ENCODE results near the gene STIP1. TPM values are rescaled to one million over a fixed set of nuclear protein-coding genes. Genes with fewer than 3 reads are reported as not detected.

Gene STIP1
- total RNA-seq, 1 experiment from 2014 or later, result 297 TPM

GRCh38 chr11:64210301-64211020 is 24.5 kb downstream of the STIP1 start:
- H3K36me3 ChIP-seq (ENCODE audit: control insufficient read depth, insufficient read depth, low read length), result no peaks in the 10 kb centered on the region; the same call in none of the 2 replicates
- ChIA-PET POLR2A (no interaction called here), CTCF (interaction anchor here (0.5 to 1.0 kb wide), 3 partner anchors 20 to 107 kb away, joined by 3 read pairs; partner anchors contain the start of genes PRDX5 and TRMT112)
- H3K9me3 ChIP-seq, result no peaks in the 10 kb centered on the region
- no TSS peak for BruUV-seq (replicated peaks)
- Mint-ChIP-seq H3K4me3 (ENCODE audit: unreplicated experiment) (no peak overlapping the region), H3K27me3 (ENCODE audit: insufficient read depth, unreplicated experiment) (no peaks in the 10 kb centered on the region), H3K4me1 (ENCODE audit: low read depth, unreplicated experiment) (no peaks in the 10 kb centered on the region), H3K36me3 (ENCODE audit: insufficient read depth, unreplicated experiment) (peaks cover 57% of the 10 kb centered on the region), H3K9me3 (ENCODE audit: unreplicated experiment) (no peaks in the 10 kb centered on the region), H3K27ac (ENCODE audit: unreplicated experiment) (no peak overlapping the region)
- no peak overlapping the region for H3K4me3 ChIP-seq (ENCODE audit: low read depth, low read length)
- no peak for DNase-seq
- TF ChIP-seq CTCF (IDR thresholded peaks at IDR 0.05; ENCODE audit: insufficient read depth in 1 of 2, low read depth in 1 of 2, low read length in 1 of 2, severe bottlenecking in 1 of 2, unreplicated experiment in 1 of 2), result no peak
- intact Hi-C loops (cut with micrococcal nuclease; ENCODE audit: unreplicated experiment), result no loop called here
- H3K27me3 ChIP-seq (replicated peaks; ENCODE audit: control insufficient read depth, insufficient read depth, low read length), result no peaks in the 10 kb centered on the region
- no peaks in the 10 kb centered on the region for H3K4me1 ChIP-seq

DNA sequence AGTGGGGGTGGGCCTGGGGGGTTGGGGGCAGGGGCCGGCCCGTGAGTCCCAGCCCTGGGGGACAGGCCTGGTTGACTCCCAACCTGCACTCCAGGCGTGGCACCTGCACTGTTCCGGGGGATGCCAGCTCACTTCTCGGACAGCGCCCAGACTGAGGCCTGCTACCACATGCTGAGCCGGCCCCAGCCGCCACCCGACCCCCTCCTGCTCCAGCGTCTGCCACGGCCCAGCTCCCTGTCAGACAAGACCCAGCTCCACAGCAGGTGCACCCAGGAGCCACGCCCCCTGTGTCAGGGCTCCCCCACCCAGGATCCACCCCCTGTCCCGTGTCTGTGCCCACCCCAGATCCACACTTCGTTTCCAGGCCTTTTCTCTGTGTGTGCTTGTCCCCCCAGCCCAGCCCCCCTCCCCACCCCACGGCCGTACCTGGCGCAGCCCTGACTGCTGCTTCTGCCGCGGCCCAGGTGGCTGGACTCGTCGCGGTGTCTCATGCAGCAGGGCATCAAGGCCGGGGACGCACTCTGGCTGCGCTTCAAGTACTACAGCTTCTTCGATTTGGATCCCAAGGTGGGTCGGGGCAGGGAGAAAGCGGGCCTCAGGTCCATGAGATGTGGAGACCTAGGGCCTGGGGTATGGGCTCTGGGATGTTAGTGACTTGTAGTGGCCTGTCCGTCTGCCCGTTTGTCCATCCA is 25.4 kb downstream of the STIP1 start:
- Mint-ChIP-seq H3K36me3 (ENCODE audit: insufficient read depth, unreplicated experiment) (peaks cover 50% of the 10 kb centered on the region), H3K4me1 (ENCODE audit: low read depth, unreplicated experiment) (no peaks in the 10 kb centered on the region), H3K4me3 (ENCODE audit: unreplicated experiment) (no peak overlapping the region), H3K9me3 (ENCODE audit: unreplicated experiment) (no peaks in the 10 kb centered on the region), H3K27me3 (ENCODE audit: insufficient read depth, unreplicated experiment) (no peaks in the 10 kb centered on the region), H3K27ac (ENCODE audit: unreplicated experiment) (no peak overlapping the region)
- Histone ChIP-seq H3K4me1 (no peaks in the 10 kb centered on the region), H3K36me3 (ENCODE audit: control insufficient read depth, insufficient read depth, low read length) (no peaks in the 10 kb centered on the region; the same call in none of the 2 replicates), H3K9me3 (no peaks in the 10 kb centered on the region), H3K4me3 (ENCODE audit: low read depth, low read length) (no peak overlapping the region), H3K27me3 (replicated peaks; ENCODE audit: control insufficient read depth, insufficient read depth, low read length) (no peaks in the 10 kb centered on the region)
- BruUV-seq (replicated peaks), result no TSS peak
- POLR2A ChIA-PET, result no interaction called here
- CTCF ChIA-PET, result interaction anchor here (0.5 to 1.0 kb wide), 4 partner anchors 15 to 106 kb away, joined by 3 to 6 read pairs (median 3); partner anchors contain the start of genes PRDX5 and TRMT112
- TF ChIP-seq CTCF (IDR thresholded peaks at IDR 0.05; ENCODE audit: insufficient read depth in 1 of 2, low read depth in 1 of 2, low read length in 1 of 2, severe bottlenecking in 1 of 2, unreplicated experiment in 1 of 2), result no peak
- intact Hi-C loops (cut with micrococcal nuclease; ENCODE audit: unreplicated experiment), result no loop called here
- DNase-seq, result no peak

GRCh38 chr11:64216879-64217278 is 30.9 kb downstream of the STIP1 start:
- ChIA-PET CTCF (interaction anchor here (0.6 to 0.7 kb wide), 2 partner anchors 36 to 88 kb away, joined by 3 to 5 read pairs; partner anchors contain the start of gene ESRRA), POLR2A (no interaction called here)
- no peak for DNase-seq
- Mint-ChIP-seq H3K36me3 (ENCODE audit: insufficient read depth, unreplicated experiment) (peaks cover 7% of the 10 kb centered on the region), H3K27me3 (ENCODE audit: insufficient read depth, unreplicated experiment) (no peaks in the 10 kb centered on the region), H3K4me1 (ENCODE audit: low read depth, unreplicated experiment) (no peaks in the 10 kb centered on the region), H3K9me3 (ENCODE audit: unreplicated experiment) (no peaks in the 10 kb centered on the region), H3K27ac (ENCODE audit: unreplicated experiment) (no peak overlapping the region), H3K4me3 (ENCODE audit: unreplicated experiment) (no peak overlapping the region)
- Histone ChIP-seq H3K4me1 (no peaks in the 10 kb centered on the region), H3K36me3 (ENCODE audit: control insufficient read depth, insufficient read depth, low read length) (no peaks in the 10 kb centered on the region; the same call in none of the 2 replicates), H3K9me3 (no peaks in the 10 kb centered on the region), H3K4me3 (ENCODE audit: low read depth, low read length) (no peak overlapping the region), H3K27me3 (replicated peaks; ENCODE audit: control insufficient read depth, insufficient read depth, low read length) (no peaks in the 10 kb centered on the region)
- intact Hi-C loops (cut with micrococcal nuclease; ENCODE audit: unreplicated experiment), result no loop called here
- no peak for TF ChIP-seq CTCF (IDR thresholded peaks at IDR 0.05; ENCODE audit: insufficient read depth in 1 of 2, low read depth in 1 of 2, low read length in 1 of 2, severe bottlenecking in 1 of 2, unreplicated experiment in 1 of 2)
- BruUV-seq (replicated peaks), result no TSS peak

Measured in Caco-2 (cell line).